ENCODE measurements around the gene SDR9C7.

DNA sequence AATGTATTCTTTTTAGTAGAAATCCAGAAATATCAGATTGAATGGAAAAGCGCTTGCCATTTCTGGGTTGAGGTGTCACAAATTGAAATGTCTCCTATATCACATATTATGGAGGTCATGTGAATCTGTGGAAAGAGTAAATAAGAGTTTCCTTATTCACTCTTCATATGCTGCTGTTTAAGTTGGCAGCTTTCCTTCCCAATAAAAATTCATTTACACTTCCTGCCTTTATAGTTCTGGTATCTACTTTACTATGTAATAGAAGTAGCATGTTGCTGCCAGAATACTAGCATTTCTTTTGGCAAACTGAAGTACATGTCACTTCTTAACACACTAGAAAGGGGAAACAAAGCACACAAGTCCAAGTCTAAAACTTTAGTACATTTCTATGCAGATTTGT lies 60.8 kb downstream of the SDR9C7 start:
- TF ChIP-seq, protein P1, sequence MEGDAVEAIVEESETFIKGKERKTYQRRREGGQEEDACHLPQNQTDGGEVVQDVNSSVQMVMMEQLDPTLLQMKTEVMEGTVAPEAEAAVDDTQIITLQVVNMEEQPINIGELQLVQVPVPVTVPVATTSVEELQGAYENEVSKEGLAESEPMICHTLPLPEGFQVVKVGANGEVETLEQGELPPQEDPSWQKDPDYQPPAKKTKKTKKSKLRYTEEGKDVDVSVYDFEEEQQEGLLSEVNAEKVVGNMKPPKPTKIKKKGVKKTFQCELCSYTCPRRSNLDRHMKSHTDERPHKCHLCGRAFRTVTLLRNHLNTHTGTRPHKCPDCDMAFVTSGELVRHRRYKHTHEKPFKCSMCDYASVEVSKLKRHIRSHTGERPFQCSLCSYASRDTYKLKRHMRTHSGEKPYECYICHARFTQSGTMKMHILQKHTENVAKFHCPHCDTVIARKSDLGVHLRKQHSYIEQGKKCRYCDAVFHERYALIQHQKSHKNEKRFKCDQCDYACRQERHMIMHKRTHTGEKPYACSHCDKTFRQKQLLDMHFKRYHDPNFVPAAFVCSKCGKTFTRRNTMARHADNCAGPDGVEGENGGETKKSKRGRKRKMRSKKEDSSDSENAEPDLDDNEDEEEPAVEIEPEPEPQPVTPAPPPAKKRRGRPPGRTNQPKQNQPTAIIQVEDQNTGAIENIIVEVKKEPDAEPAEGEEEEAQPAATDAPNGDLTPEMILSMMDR (IDR thresholded peaks at IDR 0.05), result no peak
- TF ChIP-seq POLR2A (IDR thresholded peaks at IDR 0.05), result no peak
- no peak for TF ChIP-seq EP300 (IDR thresholded peaks at IDR 0.05)
